ENCODE data around the gene UNC5A.

Gene UNC5A

DNA sequence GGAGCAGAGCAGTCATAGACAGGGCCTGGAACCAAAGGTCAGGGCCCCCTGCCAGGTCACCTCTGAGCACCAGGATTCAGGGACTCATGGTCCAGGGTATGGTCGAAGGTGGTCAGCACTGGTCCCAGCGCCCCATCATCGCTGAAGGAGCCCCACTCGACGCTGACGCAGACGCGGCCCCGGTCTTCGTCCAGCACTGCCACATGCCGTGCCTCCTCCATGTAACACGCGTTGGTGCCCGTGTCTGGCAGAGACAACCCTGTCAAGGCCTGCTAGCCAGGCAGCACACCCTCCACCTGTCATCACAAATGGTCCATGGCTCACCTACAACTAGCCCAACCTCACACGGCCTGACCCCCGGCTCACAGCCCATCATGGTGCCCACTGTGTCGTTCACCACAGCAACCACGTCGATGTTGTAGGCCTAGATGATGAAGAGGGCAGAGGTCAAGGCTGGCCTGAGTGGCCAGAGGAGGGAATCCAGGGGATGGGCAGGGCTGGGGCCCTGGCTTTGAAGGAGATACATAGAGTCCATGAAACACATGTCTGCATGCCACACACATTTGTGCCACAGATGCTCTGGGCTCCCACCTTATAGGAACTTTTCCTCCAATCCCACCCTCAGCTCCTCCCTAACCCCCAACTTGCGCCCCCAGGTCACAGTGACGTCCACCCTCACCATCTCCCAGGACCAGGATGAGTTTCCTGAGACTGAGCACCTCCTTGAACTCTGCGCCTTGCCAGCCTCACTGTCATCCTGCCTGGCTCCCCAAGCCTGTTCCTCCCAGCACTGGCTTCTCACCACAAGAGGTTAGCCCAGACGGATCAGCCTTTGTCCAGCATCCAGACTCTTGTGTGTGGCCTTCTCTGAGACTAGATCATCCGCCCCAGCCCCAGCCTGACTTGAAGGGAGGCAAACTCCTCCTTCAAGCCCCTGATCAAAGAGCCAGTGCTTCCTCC lies 79.2 kb downstream of the UNC5A start:
- TF ChIP-seq, protein P1, sequence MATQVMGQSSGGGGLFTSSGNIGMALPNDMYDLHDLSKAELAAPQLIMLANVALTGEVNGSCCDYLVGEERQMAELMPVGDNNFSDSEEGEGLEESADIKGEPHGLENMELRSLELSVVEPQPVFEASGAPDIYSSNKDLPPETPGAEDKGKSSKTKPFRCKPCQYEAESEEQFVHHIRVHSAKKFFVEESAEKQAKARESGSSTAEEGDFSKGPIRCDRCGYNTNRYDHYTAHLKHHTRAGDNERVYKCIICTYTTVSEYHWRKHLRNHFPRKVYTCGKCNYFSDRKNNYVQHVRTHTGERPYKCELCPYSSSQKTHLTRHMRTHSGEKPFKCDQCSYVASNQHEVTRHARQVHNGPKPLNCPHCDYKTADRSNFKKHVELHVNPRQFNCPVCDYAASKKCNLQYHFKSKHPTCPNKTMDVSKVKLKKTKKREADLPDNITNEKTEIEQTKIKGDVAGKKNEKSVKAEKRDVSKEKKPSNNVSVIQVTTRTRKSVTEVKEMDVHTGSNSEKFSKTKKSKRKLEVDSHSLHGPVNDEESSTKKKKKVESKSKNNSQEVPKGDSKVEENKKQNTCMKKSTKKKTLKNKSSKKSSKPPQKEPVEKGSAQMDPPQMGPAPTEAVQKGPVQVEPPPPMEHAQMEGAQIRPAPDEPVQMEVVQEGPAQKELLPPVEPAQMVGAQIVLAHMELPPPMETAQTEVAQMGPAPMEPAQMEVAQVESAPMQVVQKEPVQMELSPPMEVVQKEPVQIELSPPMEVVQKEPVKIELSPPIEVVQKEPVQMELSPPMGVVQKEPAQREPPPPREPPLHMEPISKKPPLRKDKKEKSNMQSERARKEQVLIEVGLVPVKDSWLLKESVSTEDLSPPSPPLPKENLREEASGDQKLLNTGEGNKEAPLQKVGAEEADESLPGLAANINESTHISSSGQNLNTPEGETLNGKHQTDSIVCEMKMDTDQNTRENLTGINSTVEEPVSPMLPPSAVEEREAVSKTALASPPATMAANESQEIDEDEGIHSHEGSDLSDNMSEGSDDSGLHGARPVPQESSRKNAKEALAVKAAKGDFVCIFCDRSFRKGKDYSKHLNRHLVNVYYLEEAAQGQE (IDR thresholded peaks at IDR 0.05; ENCODE audit: insufficient read depth in 1 of 2, low read depth in 2 of 2, low read length in 2 of 2), result no peak

DNA sequence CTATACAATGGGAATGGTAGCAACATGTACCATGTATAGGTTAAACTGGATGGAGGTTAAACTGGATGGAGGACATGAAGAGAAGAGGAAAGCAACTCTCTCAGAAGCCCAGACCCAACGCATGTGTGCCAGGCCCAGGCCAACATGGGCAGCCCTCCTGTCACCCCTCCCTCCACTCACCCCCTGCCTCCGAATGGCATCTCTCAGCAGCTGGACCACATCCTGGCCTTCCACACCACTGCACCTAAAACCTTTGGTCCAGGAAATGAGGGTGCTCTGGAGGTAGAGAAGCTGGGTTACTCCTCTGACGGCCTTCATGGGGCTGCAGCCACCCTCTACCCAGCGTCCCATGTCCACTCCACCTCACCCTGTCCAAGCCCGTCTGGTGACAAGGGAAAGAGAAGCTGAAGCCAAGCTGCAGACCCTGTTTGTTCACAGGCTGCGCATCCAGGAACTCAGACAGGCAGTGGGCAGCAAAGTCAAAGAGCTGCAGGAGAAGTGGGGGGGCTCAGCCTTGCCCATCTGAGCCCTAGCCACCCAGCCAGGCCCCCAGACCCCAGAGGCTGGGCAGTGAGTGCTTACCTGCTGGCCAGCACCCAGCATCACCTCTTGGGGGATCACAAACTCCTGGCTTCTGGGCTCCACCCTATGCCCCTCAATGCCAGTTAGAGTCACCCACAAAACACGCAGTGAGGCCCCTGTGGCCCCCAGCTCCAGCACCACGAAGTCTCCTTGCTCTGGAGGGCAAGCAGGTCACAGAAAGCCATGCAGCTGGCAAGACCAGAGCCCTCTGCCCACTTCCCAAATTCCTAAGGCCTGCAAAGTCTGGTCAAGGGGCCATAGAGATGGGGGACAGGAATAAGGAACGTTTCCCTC lies 80.3 kb downstream of the UNC5A start:
- TF ChIP-seq FOXP2 (optimal IDR thresholded peaks at IDR 0.05; ENCODE audit: borderline replicate concordance, extremely low read depth, extremely low read length, insufficient read depth) (no peak), POLR2AphosphoS5 (IDR thresholded peaks at IDR 0.05; ENCODE audit: low read depth, low read length) (no peak), SIN3A (IDR thresholded peaks at IDR 0.05; ENCODE audit: borderline replicate concordance, insufficient read depth, low read length) (no peak), TAF1 (IDR thresholded peaks at IDR 0.05; ENCODE audit: borderline replicate concordance, insufficient read depth, low read length) (no peak)
- TF ChIP-seq, protein P1 (IDR thresholded peaks at IDR 0.05; ENCODE audit: insufficient read depth in 1 of 2, low read depth in 2 of 2, low read length in 2 of 2), result no peak

DNA sequence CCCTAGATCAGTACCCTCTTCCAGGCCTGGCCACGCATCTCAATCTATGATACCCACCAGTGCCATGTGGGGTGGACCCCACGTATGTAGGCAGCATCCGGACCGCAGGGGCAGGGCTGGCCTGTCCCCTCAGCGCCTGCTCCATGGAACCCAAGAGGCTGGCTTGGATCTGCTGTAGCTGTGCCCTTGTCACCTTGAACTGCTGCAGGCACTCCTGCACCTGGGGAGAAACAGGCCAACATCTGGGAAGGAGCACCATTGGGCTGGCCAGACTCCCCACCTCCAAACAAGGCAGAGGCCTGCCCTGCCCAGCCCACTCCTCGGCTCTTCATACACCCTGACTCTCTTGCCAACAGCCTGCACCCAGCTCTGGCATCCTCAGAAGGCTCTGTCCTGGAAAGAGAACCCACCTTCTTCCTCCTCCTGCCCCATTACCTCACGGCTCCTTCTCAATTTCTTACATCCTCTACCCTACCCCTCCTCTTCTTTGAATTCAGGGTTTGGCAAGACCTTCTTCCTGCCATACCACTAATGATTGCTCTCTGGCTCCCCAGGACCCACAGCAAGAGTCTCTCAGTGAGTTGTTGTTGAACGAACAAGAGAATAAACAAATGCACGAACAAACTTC lies 81.1 kb downstream of the UNC5A start:
- TF ChIP-seq POLR2AphosphoS5 (IDR thresholded peaks at IDR 0.05; ENCODE audit: low read depth, low read length) (no peak), TAF1 (IDR thresholded peaks at IDR 0.05; ENCODE audit: borderline replicate concordance, insufficient read depth, low read length) (no peak), SIN3A (IDR thresholded peaks at IDR 0.05; ENCODE audit: borderline replicate concordance, insufficient read depth, low read length) (no peak), FOXP2 (optimal IDR thresholded peaks at IDR 0.05; ENCODE audit: borderline replicate concordance, extremely low read depth, extremely low read length, insufficient read depth) (no peak)
- TF ChIP-seq, protein P1 (IDR thresholded peaks at IDR 0.05; ENCODE audit: insufficient read depth in 1 of 2, low read depth in 2 of 2, low read length in 2 of 2), result no peak

DNA sequence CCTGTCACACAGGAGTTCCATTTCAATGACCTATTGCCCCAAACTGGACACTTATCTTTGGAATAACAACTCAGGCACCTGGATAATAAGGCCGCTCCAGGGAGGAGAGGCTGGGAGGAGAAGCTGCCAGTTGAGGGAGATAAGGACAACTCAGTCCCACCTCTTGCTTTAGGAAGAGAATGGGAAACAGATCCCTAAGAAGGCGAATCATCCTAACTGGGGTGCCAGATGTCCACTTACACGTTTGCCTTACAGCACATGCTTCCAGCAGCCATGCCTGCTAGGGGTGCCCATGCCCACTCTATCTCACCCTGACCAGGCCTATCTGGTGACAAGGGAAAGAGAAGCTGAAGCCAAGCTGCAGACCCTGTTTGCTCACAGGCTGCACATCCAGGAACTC lies 82.3 kb downstream of the UNC5A start:
- TF ChIP-seq TAF1 (IDR thresholded peaks at IDR 0.05; ENCODE audit: borderline replicate concordance, insufficient read depth, low read length) (no peak), POLR2AphosphoS5 (IDR thresholded peaks at IDR 0.05; ENCODE audit: low read depth, low read length) (no peak), SIN3A (IDR thresholded peaks at IDR 0.05; ENCODE audit: borderline replicate concordance, insufficient read depth, low read length) (no peak), FOXP2 (optimal IDR thresholded peaks at IDR 0.05; ENCODE audit: borderline replicate concordance, extremely low read depth, extremely low read length, insufficient read depth) (no peak)
- TF ChIP-seq, protein P1 (IDR thresholded peaks at IDR 0.05; ENCODE audit: insufficient read depth in 1 of 2, low read depth in 2 of 2, low read length in 2 of 2), result no peak

Measured in PFSK-1 (cell line).